HEK293 (cell line): Measurements from ENCODE around the gene ASXL1.
A peak's percentile ranks its signal among the peaks of the same experiment; 100 is the strongest.

Experiments used
- CTCF ChIA-PET: fragments of 350-600 bp; formaldehyde crosslinking; extraction: SDS; loops from one replicate; lab custom pipeline; 2021; ENCODE audit warnings: antibody characterized with exemption; lab: Yijun Ruan, JAX
- POLR2A ChIA-PET: fragments of 300-600 bp; formaldehyde crosslinking; extraction: SDS; loops from one replicate; lab custom pipeline; 2020; ENCODE audit warnings: antibody characterized with exemption, inconsistent platforms; lab: Yijun Ruan, JAX
- H3K27ac ChIP-seq: fragments of 200-500 bp; sonication (Bioruptor generic); 2 replicates; pipeline ENCODE4 v1.5.1; 2014; ENCODE audit warnings: low read depth, low read length, control low read depth, inconsistent platforms; ENCODE audit errors: extremely low read depth
- H3K36me3 ChIP-seq, 2 experiments: fragments of 200-500 bp in 1 of 2; sonication (Bioruptor generic) in 1 of 2; 1 replicate in 1 of 2; 2 replicates in 1 of 2; pipeline ENCODE4 v1.5.1; 2014 to 2017; ENCODE audit warnings: inconsistent platforms in 2 of 2, low read length in 2 of 2; ENCODE audit not compliant: control insufficient read depth in 2 of 2, insufficient read depth in 1 of 2
- H3K4me1 ChIP-seq: fragments of 200-500 bp; sonication (Bioruptor generic); 2 replicates; pipeline ENCODE4 v1.5.1; 2014; ENCODE audit warnings: mild to moderate bottlenecking, low read length, inconsistent platforms; ENCODE audit not compliant: control insufficient read depth, insufficient read depth
- H3K4me3 ChIP-seq: 2 replicates; pipeline ENCODE4 v1.5.1; 2011; ENCODE audit warnings: low read depth, mild to moderate bottlenecking, control low read depth, low read length, moderate library complexity
- H3K9me3 ChIP-seq: fragments of 200-500 bp; sonication (Bioruptor generic); 2 replicates; pipeline ENCODE4 v1.5.1; 2014; ENCODE audit warnings: low read depth, low read length, inconsistent platforms; ENCODE audit not compliant: control insufficient read depth, insufficient read depth
- GLIS2 ChIP-seq: fragments of 450-650 bp; formaldehyde crosslinking; IDR thresholded peaks from 2 replicates; pipeline ENCODE4 v1.5.1; 2016; ENCODE audit warnings: missing biosample characterization, missing genetic modification characterization
- MEIS1 ChIP-seq: sonication (generic); formaldehyde crosslinking; IDR thresholded peaks from 2 replicates; pipeline ENCODE4 v1.8.1; 2022; ENCODE audit warnings: missing genetic modification reagents, mild to moderate bottlenecking, borderline replicate concordance
- ZIC2 ChIP-seq: fragments of 450-650 bp; formaldehyde crosslinking; IDR thresholded peaks from 2 replicates; pipeline ENCODE4 v1.5.1; 2016; ENCODE audit warnings: missing biosample characterization, missing genetic modification characterization
- ZNF132 ChIP-seq: fragments of 450-650 bp; formaldehyde crosslinking; IDR thresholded peaks from 2 replicates; pipeline ENCODE4 v1.5.1; 2017; ENCODE audit warnings: missing biosample characterization, missing genetic modification characterization, borderline replicate concordance
- ZNF146 ChIP-seq: fragments of 450-650 bp; formaldehyde crosslinking; IDR thresholded peaks from 2 replicates; pipeline ENCODE4 v1.5.1; 2016; ENCODE audit warnings: missing biosample characterization, missing genetic modification characterization
- ZNF157 ChIP-seq: fragments of 450-650 bp; formaldehyde crosslinking; IDR thresholded peaks from 2 replicates; pipeline ENCODE4 v1.5.1; 2016; ENCODE audit warnings: missing biosample characterization, missing genetic modification characterization
- ZNF248 ChIP-seq: fragments of 450-650 bp; formaldehyde crosslinking; IDR thresholded peaks from 2 replicates; pipeline ENCODE4 v1.5.1; 2017; ENCODE audit warnings: missing biosample characterization, missing genetic modification characterization
- ZNF302 ChIP-seq: fragments of 450-650 bp; formaldehyde crosslinking; IDR thresholded peaks from 2 replicates; pipeline ENCODE4 v1.5.1; 2016; ENCODE audit warnings: missing biosample characterization, missing genetic modification characterization, low read depth
- ZNF416 ChIP-seq: fragments of 450-650 bp; formaldehyde crosslinking; IDR thresholded peaks from 2 replicates; pipeline ENCODE4 v1.5.1; 2016; ENCODE audit warnings: missing biosample characterization, missing genetic modification characterization
- ZNF560 ChIP-seq: fragments of 450-650 bp; formaldehyde crosslinking; IDR thresholded peaks from 2 replicates; pipeline ENCODE4 v1.5.1; 2017; ENCODE audit warnings: missing biosample characterization, missing genetic modification characterization, borderline replicate concordance
- ZNF785 ChIP-seq: fragments of 450-650 bp; formaldehyde crosslinking; IDR thresholded peaks from 2 replicates; pipeline ENCODE4 v1.5.1; 2016; ENCODE audit warnings: missing biosample characterization, missing genetic modification characterization
- ZNF791 ChIP-seq: fragments of 450-650 bp; formaldehyde crosslinking; IDR thresholded peaks from 2 replicates; pipeline ENCODE4 v1.5.1; 2016; ENCODE audit warnings: missing biosample characterization, missing genetic modification characterization
- ZSCAN16 ChIP-seq: fragments of 450-650 bp; formaldehyde crosslinking; IDR thresholded peaks from 2 replicates; pipeline ENCODE4 v1.5.1; 2016; ENCODE audit warnings: missing biosample characterization, missing genetic modification characterization
- TF ChIP-seq, protein P1 (sequence below): fragments of 450-650 bp; formaldehyde crosslinking; IDR thresholded peaks from 2 replicates; pipeline ENCODE4 v1.5.1; 2016; ENCODE audit warnings: missing biosample characterization, missing genetic modification characterization
- TF ChIP-seq, protein P2 (sequence below): fragments of 450-650 bp; formaldehyde crosslinking; IDR thresholded peaks from 2 replicates; pipeline ENCODE4 v1.5.1; 2016; ENCODE audit warnings: missing biosample characterization, missing genetic modification characterization
- TF ChIP-seq, protein P3 (sequence below): fragments of 450-650 bp; formaldehyde crosslinking; IDR thresholded peaks from 2 replicates; pipeline ENCODE4 v1.5.1; 2017; ENCODE audit warnings: missing biosample characterization, missing genetic modification characterization
- TF ChIP-seq, protein P4 (sequence below): fragments of 450-650 bp; formaldehyde crosslinking; IDR thresholded peaks from 2 replicates; pipeline ENCODE4 v1.5.0; 2017; ENCODE audit warnings: missing biosample characterization, missing genetic modification characterization, borderline replicate concordance
- TF ChIP-seq, protein P5 (sequence below): fragments of 450-650 bp; formaldehyde crosslinking; IDR thresholded peaks from 2 replicates; pipeline ENCODE4 v1.5.1; 2016; ENCODE audit warnings: missing biosample characterization, missing genetic modification characterization

The ASXL1 gene

DNA sequence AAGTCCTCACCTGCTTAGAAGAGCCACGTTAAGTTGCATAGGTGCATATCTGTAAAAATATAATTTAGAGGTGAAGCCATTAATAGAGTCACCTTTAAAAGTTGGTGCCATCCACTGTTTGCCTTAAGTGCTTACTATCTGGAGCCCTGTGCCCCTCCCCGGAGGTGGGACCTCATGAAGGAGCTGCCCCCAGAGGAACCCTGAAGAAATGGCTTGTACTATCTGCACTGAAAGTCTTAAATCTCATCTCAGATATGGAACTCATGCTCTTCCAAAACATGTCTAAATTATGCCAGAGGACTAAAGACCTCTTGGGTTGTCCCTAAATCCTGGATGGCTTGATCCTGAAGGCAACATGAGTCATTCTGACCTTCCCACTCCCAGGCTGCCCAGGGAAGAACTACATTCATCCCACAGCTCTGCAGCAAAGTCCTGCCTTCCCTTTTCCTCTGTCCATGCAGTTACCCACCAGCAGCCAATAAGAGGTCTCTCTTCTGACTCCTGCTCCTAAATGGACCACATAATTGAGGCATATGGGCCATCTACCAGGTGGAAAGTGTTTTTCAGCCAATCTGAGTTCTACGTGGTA is 85.3 kb downstream of the ASXL1 start:
- H3K36me3 ChIP-seq, result peaks cover 5 to 58% of the 10 kb centered on the region in 2 experiments; a peak in 2 of 3 replicates
- CTCF ChIA-PET, result interaction anchor here (1.2 kb wide), 1 partner anchor 13 kb away, joined by 4 read pairs; no protein-coding TSS in a partner anchor
- no peak for TF ChIP-seq ZNF157 (tag by site-specific recombination)
- no peak for TF ChIP-seq ZNF791
- TF ChIP-seq, protein P1, sequence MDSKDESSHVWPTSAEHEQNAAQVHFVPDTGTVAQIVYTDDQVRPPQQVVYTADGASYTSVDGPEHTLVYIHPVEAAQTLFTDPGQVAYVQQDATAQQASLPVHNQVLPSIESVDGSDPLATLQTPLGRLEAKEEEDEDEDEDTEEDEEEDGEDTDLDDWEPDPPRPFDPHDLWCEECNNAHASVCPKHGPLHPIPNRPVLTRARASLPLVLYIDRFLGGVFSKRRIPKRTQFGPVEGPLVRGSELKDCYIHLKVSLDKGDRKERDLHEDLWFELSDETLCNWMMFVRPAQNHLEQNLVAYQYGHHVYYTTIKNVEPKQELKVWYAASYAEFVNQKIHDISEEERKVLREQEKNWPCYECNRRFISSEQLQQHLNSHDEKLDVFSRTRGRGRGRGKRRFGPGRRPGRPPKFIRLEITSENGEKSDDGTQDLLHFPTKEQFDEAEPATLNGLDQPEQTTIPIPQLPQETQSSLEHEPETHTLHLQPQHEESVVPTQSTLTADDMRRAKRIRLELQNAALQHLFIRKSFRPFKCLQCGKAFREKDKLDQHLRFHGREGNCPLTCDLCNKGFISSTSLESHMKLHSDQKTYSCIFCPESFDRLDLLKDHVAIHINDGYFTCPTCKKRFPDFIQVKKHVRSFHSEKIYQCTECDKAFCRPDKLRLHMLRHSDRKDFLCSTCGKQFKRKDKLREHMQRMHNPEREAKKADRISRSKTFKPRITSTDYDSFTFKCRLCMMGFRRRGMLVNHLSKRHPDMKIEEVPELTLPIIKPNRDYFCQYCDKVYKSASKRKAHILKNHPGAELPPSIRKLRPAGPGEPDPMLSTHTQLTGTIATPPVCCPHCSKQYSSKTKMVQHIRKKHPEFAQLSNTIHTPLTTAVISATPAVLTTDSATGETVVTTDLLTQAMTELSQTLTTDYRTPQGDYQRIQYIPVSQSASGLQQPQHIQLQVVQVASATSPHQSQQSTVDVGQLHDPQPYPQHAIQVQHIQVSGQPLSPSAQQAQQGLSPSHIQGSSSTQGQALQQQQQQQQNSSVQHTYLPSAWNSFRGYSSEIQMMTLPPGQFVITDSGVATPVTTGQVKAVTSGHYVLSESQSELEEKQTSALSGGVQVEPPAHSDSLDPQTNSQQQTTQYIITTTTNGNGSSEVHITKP (tag by site-specific recombination), result peak; percentile 39
- TF ChIP-seq, all 188 proteins: peak for 1
- H3K27ac ChIP-seq, result no peak overlapping the region
- POLR2A ChIA-PET, result no interaction called here
- no peaks in the 10 kb centered on the region for H3K9me3 ChIP-seq
- no peak overlapping the region for H3K4me3 ChIP-seq
- no peaks in the 10 kb centered on the region for H3K4me1 ChIP-seq

DNA sequence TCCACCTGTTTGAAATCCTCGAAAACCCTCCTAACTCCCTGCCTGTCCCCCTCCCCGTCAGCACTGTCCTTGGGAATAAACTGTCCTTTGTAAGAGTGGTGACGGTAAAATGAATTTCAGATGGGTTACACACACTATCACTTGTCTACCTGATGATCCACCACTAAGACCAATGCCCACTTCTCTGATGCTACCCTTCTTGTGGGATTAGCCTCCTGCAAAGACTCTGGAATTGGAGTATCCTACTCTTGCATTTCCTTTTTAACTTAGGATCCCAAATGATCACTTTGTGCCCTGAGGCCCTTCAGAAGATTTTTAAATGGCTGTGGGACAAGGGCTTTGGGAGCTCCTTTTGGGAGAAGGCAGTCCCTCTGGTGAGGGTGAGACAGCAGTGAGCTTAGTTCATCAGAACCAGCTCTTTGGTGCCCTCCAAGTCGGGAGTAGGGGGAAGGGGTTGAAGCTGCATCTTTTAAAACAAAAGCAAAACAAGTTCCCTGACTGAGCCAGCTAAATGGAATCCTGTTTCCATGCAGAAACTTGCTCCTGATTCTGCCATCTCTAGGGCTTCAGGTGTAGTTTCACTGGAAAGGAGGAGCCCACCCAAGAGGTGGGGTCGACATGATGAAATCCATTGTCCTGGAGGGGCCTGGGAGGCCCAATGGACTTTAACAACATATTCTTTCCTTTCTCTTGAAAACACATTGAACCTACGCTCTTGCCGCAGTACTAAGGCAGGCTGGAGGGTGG is 86.5 kb downstream of the ASXL1 start:
- Histone ChIP-seq H3K4me3 (no peak overlapping the region), H3K9me3 (no peaks in the 10 kb centered on the region), H3K36me3 (peaks cover 0 to 51% of the 10 kb centered on the region in 2 experiments; a peak in 1 of 3 replicates), H3K27ac (no peak overlapping the region), H3K4me1 (no peaks in the 10 kb centered on the region)
- TF ChIP-seq ZNF146 (tag by site-specific recombination), result no peak
- TF ChIP-seq, protein P2, sequence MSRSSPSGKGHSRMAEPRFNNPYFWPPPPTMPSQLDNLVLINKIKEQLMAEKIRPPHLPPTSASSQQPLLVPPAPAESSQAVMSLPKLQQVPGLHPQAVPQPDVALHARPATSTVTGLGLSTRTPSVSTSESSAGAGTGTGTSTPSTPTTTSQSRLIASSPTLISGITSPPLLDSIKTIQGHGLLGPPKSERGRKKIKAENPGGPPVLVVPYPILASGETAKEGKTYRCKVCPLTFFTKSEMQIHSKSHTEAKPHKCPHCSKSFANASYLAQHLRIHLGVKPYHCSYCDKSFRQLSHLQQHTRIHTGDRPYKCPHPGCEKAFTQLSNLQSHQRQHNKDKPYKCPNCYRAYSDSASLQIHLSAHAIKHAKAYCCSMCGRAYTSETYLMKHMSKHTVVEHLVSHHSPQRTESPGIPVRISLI, result no peak
- TF ChIP-seq, protein P3, sequence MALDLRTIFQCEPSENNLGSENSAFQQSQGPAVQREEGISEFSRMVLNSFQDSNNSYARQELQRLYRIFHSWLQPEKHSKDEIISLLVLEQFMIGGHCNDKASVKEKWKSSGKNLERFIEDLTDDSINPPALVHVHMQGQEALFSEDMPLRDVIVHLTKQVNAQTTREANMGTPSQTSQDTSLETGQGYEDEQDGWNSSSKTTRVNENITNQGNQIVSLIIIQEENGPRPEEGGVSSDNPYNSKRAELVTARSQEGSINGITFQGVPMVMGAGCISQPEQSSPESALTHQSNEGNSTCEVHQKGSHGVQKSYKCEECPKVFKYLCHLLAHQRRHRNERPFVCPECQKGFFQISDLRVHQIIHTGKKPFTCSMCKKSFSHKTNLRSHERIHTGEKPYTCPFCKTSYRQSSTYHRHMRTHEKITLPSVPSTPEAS (tag by site-specific recombination), result no peak
- TF ChIP-seq ZNF248 (tag by site-specific recombination), result no peak
- TF ChIP-seq ZSCAN16 (tag by site-specific recombination), result no peak
- no peak for TF ChIP-seq ZNF302
- POLR2A ChIA-PET, result interaction anchor here (0.6 to 0.7 kb wide), 2 partner anchors 13 to 39 kb away, joined by 3 read pairs; no protein-coding TSS in a partner anchor
- CTCF ChIA-PET, result interaction anchor here (1.2 kb wide), 1 partner anchor 12 kb away, joined by 4 read pairs; no protein-coding TSS in a partner anchor

DNA sequence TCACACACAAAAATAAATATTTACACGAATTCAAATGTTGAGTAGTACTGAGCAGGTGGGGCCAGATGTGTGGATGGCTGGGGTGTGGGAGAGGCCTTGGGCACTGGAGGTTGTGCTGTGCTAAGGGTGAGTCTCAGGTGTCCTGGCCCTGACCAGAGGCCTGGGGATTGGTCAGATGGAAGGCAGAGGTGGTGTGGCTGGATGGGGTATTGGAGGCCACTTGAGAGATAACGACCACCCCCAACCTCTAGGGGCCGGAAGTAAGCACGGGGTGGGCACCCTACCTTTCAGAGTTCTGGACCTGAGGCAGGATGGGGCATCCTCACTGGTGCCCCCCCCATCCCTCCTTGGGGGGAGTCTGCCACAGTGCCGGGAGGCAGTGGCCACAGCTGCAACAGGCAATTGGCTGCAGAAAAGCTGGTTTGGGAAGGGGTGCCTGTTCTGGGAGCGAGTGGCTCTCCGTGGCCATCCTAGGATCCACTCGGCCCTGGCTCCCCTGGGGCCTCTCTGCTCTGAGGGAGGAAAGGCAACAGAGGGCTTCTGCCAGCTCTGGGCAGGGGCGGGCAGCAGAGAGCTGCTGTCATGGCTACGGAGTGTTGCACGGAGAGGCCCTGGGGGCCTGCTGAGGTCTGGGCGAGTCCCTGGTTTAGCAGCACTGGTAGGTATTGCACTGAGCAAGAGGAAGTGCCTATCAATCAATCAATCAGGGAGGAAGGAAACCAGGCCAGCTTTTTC is 87.6 kb downstream of the ASXL1 start:
- Histone ChIP-seq H3K4me3 (no peak overlapping the region), H3K9me3 (no peaks in the 10 kb centered on the region), H3K4me1 (no peaks in the 10 kb centered on the region), H3K27ac (no peak overlapping the region), H3K36me3 (peaks cover 0 to 54% of the 10 kb centered on the region in 2 experiments; a peak in 1 of 3 replicates)
- ChIA-PET CTCF (interaction anchor here (0.8 to 1.1 kb wide), 2 partner anchors 10 to 168 kb away, joined by 3 read pairs; partner anchors contain the start of gene KIF3B), POLR2A (no interaction called here)
- TF ChIP-seq, protein P4, sequence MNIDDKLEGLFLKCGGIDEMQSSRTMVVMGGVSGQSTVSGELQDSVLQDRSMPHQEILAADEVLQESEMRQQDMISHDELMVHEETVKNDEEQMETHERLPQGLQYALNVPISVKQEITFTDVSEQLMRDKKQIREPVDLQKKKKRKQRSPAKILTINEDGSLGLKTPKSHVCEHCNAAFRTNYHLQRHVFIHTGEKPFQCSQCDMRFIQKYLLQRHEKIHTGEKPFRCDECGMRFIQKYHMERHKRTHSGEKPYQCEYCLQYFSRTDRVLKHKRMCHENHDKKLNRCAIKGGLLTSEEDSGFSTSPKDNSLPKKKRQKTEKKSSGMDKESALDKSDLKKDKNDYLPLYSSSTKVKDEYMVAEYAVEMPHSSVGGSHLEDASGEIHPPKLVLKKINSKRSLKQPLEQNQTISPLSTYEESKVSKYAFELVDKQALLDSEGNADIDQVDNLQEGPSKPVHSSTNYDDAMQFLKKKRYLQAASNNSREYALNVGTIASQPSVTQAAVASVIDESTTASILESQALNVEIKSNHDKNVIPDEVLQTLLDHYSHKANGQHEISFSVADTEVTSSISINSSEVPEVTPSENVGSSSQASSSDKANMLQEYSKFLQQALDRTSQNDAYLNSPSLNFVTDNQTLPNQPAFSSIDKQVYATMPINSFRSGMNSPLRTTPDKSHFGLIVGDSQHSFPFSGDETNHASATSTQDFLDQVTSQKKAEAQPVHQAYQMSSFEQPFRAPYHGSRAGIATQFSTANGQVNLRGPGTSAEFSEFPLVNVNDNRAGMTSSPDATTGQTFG, result no peak
- TF ChIP-seq, protein P5, sequence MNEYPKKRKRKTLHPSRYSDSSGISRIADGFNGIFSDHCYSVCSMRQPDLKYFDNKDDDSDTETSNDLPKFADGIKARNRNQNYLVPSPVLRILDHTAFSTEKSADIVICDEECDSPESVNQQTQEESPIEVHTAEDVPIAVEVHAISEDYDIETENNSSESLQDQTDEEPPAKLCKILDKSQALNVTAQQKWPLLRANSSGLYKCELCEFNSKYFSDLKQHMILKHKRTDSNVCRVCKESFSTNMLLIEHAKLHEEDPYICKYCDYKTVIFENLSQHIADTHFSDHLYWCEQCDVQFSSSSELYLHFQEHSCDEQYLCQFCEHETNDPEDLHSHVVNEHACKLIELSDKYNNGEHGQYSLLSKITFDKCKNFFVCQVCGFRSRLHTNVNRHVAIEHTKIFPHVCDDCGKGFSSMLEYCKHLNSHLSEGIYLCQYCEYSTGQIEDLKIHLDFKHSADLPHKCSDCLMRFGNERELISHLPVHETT (tag by site-specific recombination), result no peak
- TF ChIP-seq GLIS2 (0 out of 2 replicates have a peak, but pooled peaks have one; percentile 31), ZNF416 (no peak), ZNF132 (tag by site-specific recombination) (no peak), ZNF785 (tag by site-specific recombination) (no peak), MEIS1 (CRISPR knock-in tag) (no peak), ZNF560 (no peak), ZIC2 (tag by site-specific recombination) (no peak), ZSCAN16 (tag by site-specific recombination) (no peak)
